Subcutaneous abdominal adipose tissue (tissue), 5 donors: ENCODE results near the gene CACNA1A.

ENCODE experiments used
- H3K27ac ChIP-seq: one replicate; pipeline ENCODE4 v1.7.0; 2013; ENCODE audit warnings: low read depth, mild to moderate bottlenecking, inconsistent platforms, low read length, moderate library complexity
- H3K27me3 ChIP-seq, 5 donors: one replicate each; pipeline ENCODE4 v1.7.0; 2013; ENCODE audit warnings: low read length in 5 of 5, inconsistent platforms in 1 of 5; ENCODE audit not compliant: control insufficient read depth in 5 of 5, insufficient read depth in 4 of 5
- H3K36me3 ChIP-seq, 5 donors: one replicate each; pipeline ENCODE4 v1.7.0; 2013; ENCODE audit warnings: low read length in 5 of 5; ENCODE audit not compliant: control insufficient read depth in 5 of 5, insufficient read depth in 5 of 5
- H3K4me1 ChIP-seq, 5 donors: one replicate each; pipeline ENCODE4 v1.7.0; 2013; ENCODE audit warnings: low read length in 5 of 5, mild to moderate bottlenecking in 3 of 5, moderate library complexity in 1 of 5; ENCODE audit not compliant: control insufficient read depth in 5 of 5, insufficient read depth in 5 of 5
- H3K4me3 ChIP-seq, 5 donors: one replicate each; pipeline ENCODE4 v1.7.0; 2013; ENCODE audit warnings: low read length in 5 of 5, low read depth in 1 of 5
- H3K9ac ChIP-seq, 5 donors: one replicate each; pipeline ENCODE4 v1.7.0; 2013; ENCODE audit warnings: low read length in 5 of 5, mild to moderate bottlenecking in 4 of 5, moderate library complexity in 3 of 5
- H3K9me3 ChIP-seq, 5 donors: one replicate each; pipeline ENCODE4 v1.7.0; 2013; ENCODE audit warnings: low read length in 5 of 5; ENCODE audit not compliant: control insufficient read depth in 5 of 5
- donor health status: healthy.
- donor health status: healthy.
- donor health status: healthy.
- donor health status: healthy.
- donor health status: healthy.

CACNA1A gene

GRCh38 chr19:13255041-13255718, 251.1 kb downstream of the CACNA1A start:
- H3K27me3 ChIP-seq = peaks cover 2 to 11% (median 3%) of the 10 kb centered on the region in 5 donors
- no peak overlapping the region for H3K9ac ChIP-seq
- H3K9me3 ChIP-seq = peaks cover 0 to 6% (median 3%) of the 10 kb centered on the region in 5 donors
- no peak overlapping the region for H3K4me3 ChIP-seq
- H3K27ac ChIP-seq = no peak overlapping the region
- no peaks in the 10 kb centered on the region for H3K36me3 ChIP-seq
- no peaks in the 10 kb centered on the region for H3K4me1 ChIP-seq

GRCh38 chr19:13252569-13253335, 253.5 kb downstream of the CACNA1A start:
- Histone ChIP-seq H3K4me3 (no peak overlapping the region), H3K27me3 (peaks cover 0 to 11% (median 3%) of the 10 kb centered on the region in 5 donors), H3K9ac (no peak overlapping the region), H3K27ac (no peak overlapping the region), H3K9me3 (peaks cover 0 to 6% (median 3%) of the 10 kb centered on the region in 5 donors), H3K36me3 (no peaks in the 10 kb centered on the region), H3K4me1 (peaks cover 0 to 4% (median 1%) of the 10 kb centered on the region in 5 donors)

GRCh38 chr19:13244920-13245319, 261.4 kb downstream of the CACNA1A start:
- H3K27ac ChIP-seq = no peak overlapping the region

GRCh38 chr19:13241231-13242104, 264.8 kb downstream of the CACNA1A start:
- Histone ChIP-seq H3K36me3 (no peaks in the 10 kb centered on the region), H3K9me3 (peaks cover 0 to 6% (median 0%) of the 10 kb centered on the region in 5 donors), H3K27me3 (peaks cover 0 to 15% (median 4%) of the 10 kb centered on the region in 5 donors), H3K27ac (no peak overlapping the region), H3K4me3 (no peak overlapping the region), H3K4me1 (peaks cover 0 to 8% (median 0%) of the 10 kb centered on the region in 5 donors), H3K9ac (no peak overlapping the region)

More at GRCh38 chr19:13244920-13245319, 261.4 kb downstream of the CACNA1A start:
- H3K27me3 ChIP-seq = peaks cover 0 to 9% (median 0%) of the 10 kb centered on the region in 5 donors
- no peaks in the 10 kb centered on the region for H3K36me3 ChIP-seq
- H3K4me1 ChIP-seq = peaks cover 0 to 12% (median 1%) of the 10 kb centered on the region in 5 donors
- H3K9me3 ChIP-seq = peaks cover 0 to 6% (median 0%) of the 10 kb centered on the region in 5 donors
- H3K9ac ChIP-seq = no peak overlapping the region
- no peak overlapping the region for H3K4me3 ChIP-seq

GRCh38 chr19:13240312-13241022, 265.8 kb downstream of the CACNA1A start:
- Histone ChIP-seq H3K9me3 (peaks cover 0 to 10% (median 8%) of the 10 kb centered on the region in 5 donors), H3K27ac (no peak overlapping the region), H3K4me3 (no peak overlapping the region), H3K9ac (no peak overlapping the region), H3K4me1 (peaks cover 0 to 8% (median 0%) of the 10 kb centered on the region in 5 donors), H3K27me3 (peaks cover 0 to 15% (median 4%) of the 10 kb centered on the region in 5 donors), H3K36me3 (no peaks in the 10 kb centered on the region)

GRCh38 chr19:13238891-13239534, 267.3 kb downstream of the CACNA1A start:
- peaks cover 0 to 15% (median 4%) of the 10 kb centered on the region in 5 donors for H3K27me3 ChIP-seq
- H3K9ac ChIP-seq = no peak overlapping the region
- no peak overlapping the region for H3K27ac ChIP-seq
- H3K36me3 ChIP-seq = no peaks in the 10 kb centered on the region
- peaks cover 0 to 16% (median 13%) of the 10 kb centered on the region in 5 donors for H3K9me3 ChIP-seq
- peaks cover 0 to 8% (median 4%) of the 10 kb centered on the region in 5 donors for H3K4me1 ChIP-seq
- no peak overlapping the region for H3K4me3 ChIP-seq

- no peak overlapping the region for H3K27ac ChIP-seq
- H3K4me3 ChIP-seq = no peak overlapping the region
- peaks cover 0 to 15% (median 10%) of the 10 kb centered on the region in 5 donors for H3K27me3 ChIP-seq
- H3K36me3 ChIP-seq = no peaks in the 10 kb centered on the region
- H3K9ac ChIP-seq = no peak overlapping the region
- peaks cover 0 to 6% (median 4%) of the 10 kb centered on the region in 5 donors for H3K4me1 ChIP-seq
- H3K9me3 ChIP-seq = peaks cover 0 to 13% (median 11%) of the 10 kb centered on the region in 5 donors
These were observed 271.8 kb downstream of the CACNA1A start for GRCh38 chr19:13234518-13234917.

GRCh38 chr19:13231663-13232062, 274.6 kb downstream of the CACNA1A start:
- Histone ChIP-seq H3K4me1 (peaks cover 0 to 6% (median 4%) of the 10 kb centered on the region in 5 donors), H3K27me3 (peaks cover 0 to 10% (median 5%) of the 10 kb centered on the region in 5 donors), H3K4me3 (no peak overlapping the region), H3K36me3 (no peaks in the 10 kb centered on the region), H3K9ac (no peak overlapping the region), H3K9me3 (peaks cover 0 to 13% (median 11%) of the 10 kb centered on the region in 5 donors), H3K27ac (no peak overlapping the region)

- Histone ChIP-seq H3K9me3 (no peaks in the 10 kb centered on the region), H3K4me1 (peaks cover 0 to under 1% (median 0%) of the 10 kb centered on the region in 5 donors), H3K27ac (no peak overlapping the region), H3K27me3 (peaks cover 0 to 27% (median 13%) of the 10 kb centered on the region in 5 donors), H3K36me3 (no peaks in the 10 kb centered on the region), H3K4me3 (no peak overlapping the region), H3K9ac (no peak overlapping the region)
These were observed 277.0 kb downstream of the CACNA1A start for GRCh38 chr19:13229246-13229645.
